DOHH2 (cell line): Measurements from ENCODE around the gene STUM.

Source experiments
- H3F3A ChIP-seq: fragments of 200-600 bp; sonication (generic), shearing (Covaris generic); 2 replicates; pipeline ENCODE4 v1.6.0; 2016; ENCODE audit warnings: antibody characterized with exemption, mild to moderate bottlenecking; ENCODE audit not compliant: control insufficient read depth, insufficient read depth
- H3K27ac ChIP-seq: fragments of 200-600 bp; sonication (generic); 2 replicates; pipeline ENCODE4 v1.5.1; 2014; ENCODE audit warnings: low read depth, mild to moderate bottlenecking, low read length, moderate library complexity
- H3K27me3 ChIP-seq: fragments of 200-600 bp; sonication (generic); 2 replicates; pipeline ENCODE4 v1.6.1; 2014; ENCODE audit warnings: mild to moderate bottlenecking, low read length, mixed read lengths; ENCODE audit not compliant: control insufficient read depth
- H3K36me3 ChIP-seq: fragments of 200-600 bp; sonication (generic); 2 replicates; pipeline ENCODE4 v1.6.1; 2014; ENCODE audit warnings: mild to moderate bottlenecking, low read length, moderate library complexity, mixed read lengths; ENCODE audit not compliant: control insufficient read depth
- H3K4me1 ChIP-seq: fragments of 200-600 bp; sonication (generic); 2 replicates; pipeline ENCODE4 v1.6.1; 2014; ENCODE audit warnings: mild to moderate bottlenecking, low read length, mixed read lengths; ENCODE audit not compliant: control insufficient read depth
- H3K4me2 ChIP-seq: fragments of 200-600 bp; sonication (generic); 2 replicates; pipeline ENCODE4 v1.6.0; 2014; ENCODE audit warnings: mild to moderate bottlenecking, low read length, moderate library complexity
- H3K4me3 ChIP-seq: fragments of 200-600 bp; sonication (generic); 2 replicates; pipeline ENCODE4 v1.5.1; 2014; ENCODE audit warnings: mild to moderate bottlenecking, low read length, mixed read lengths
- H3K79me2 ChIP-seq: fragments of 200-600 bp; sonication (generic); 2 replicates; pipeline ENCODE4 v1.6.1; 2014; ENCODE audit warnings: mild to moderate bottlenecking, low read length, mixed read lengths; ENCODE audit not compliant: control insufficient read depth
- H3K9me2 ChIP-seq: fragments of 200-600 bp; sonication (generic); replicated peaks from 2 replicates; pipeline ENCODE4 v1.6.1; 2014; ENCODE audit warnings: mild to moderate bottlenecking, low read length, mixed read lengths; ENCODE audit not compliant: control insufficient read depth
- H3K9me3 ChIP-seq: fragments of 200-600 bp; sonication (generic); 2 replicates; pipeline ENCODE4 v1.6.1; 2014; ENCODE audit warnings: antibody characterized with exemption, low read length, mixed read lengths; ENCODE audit not compliant: control insufficient read depth, insufficient read depth
- H4K20me1 ChIP-seq: fragments of 200-600 bp; sonication (generic); 2 replicates; pipeline ENCODE4 v1.6.0; 2014; ENCODE audit warnings: low read depth, mild to moderate bottlenecking, antibody characterized with exemption, low read length, moderate library complexity; ENCODE audit not compliant: control insufficient read depth, insufficient read depth
- EZH2phosphoT487 ChIP-seq: fragments of 200-600 bp; sonication (generic); IDR thresholded peaks from 2 replicates; pipeline ENCODE4 v1.6.1; 2017; ENCODE audit warnings: borderline replicate concordance, mild to moderate bottlenecking, antibody characterized with exemption, low read length, moderate library complexity, mixed read lengths
- TF ChIP-seq, protein P1 (sequence below): fragments of 200-600 bp; sonication (generic); IDR thresholded peaks from one replicate; pipeline ENCODE4 v1.5.1; 2014; ENCODE audit warnings: antibody characterized with exemption, mild to moderate bottlenecking, low read depth, low read length; ENCODE audit not compliant: poor library complexity, severe bottlenecking

STUM gene

DNA sequence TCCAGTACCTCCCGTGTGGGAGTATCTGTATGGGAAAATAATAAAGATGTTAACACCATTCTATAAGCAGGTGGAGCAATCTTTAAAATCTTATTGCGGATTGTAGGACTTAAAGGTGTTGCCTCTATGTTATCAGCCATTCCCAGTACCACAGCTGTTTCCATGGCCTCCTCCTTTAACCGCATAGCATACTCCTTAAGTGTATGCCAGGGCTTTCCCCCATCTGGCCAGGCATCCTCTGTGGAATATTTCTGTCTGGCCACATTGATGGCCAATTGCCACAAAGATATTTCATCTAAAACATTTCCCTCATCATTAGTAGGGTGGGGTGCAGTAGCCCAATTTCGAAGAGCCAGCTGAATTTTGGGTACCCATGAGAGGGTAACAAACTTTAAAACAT lies 7.3 kb upstream of the STUM start:
- Histone ChIP-seq H3K27ac (no peak overlapping the region), H3K4me1 (no peaks in the 10 kb centered on the region), H3F3A (no peaks in the 10 kb centered on the region), H3K79me2 (no peaks in the 10 kb centered on the region), H3K27me3 (0 out of 2 replicates have a peak, but pooled peaks cover 4% of the 10 kb centered on the region), H3K9me3 (no peaks in the 10 kb centered on the region), H3K36me3 (no peaks in the 10 kb centered on the region), H3K4me2 (no peak overlapping the region), H4K20me1 (no peaks in the 10 kb centered on the region), H3K9me2 (no peaks in the 10 kb centered on the region), H3K4me3 (no peak overlapping the region)
- TF ChIP-seq, protein P1, sequence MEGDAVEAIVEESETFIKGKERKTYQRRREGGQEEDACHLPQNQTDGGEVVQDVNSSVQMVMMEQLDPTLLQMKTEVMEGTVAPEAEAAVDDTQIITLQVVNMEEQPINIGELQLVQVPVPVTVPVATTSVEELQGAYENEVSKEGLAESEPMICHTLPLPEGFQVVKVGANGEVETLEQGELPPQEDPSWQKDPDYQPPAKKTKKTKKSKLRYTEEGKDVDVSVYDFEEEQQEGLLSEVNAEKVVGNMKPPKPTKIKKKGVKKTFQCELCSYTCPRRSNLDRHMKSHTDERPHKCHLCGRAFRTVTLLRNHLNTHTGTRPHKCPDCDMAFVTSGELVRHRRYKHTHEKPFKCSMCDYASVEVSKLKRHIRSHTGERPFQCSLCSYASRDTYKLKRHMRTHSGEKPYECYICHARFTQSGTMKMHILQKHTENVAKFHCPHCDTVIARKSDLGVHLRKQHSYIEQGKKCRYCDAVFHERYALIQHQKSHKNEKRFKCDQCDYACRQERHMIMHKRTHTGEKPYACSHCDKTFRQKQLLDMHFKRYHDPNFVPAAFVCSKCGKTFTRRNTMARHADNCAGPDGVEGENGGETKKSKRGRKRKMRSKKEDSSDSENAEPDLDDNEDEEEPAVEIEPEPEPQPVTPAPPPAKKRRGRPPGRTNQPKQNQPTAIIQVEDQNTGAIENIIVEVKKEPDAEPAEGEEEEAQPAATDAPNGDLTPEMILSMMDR, result no peak
- no peak for TF ChIP-seq EZH2phosphoT487

DNA sequence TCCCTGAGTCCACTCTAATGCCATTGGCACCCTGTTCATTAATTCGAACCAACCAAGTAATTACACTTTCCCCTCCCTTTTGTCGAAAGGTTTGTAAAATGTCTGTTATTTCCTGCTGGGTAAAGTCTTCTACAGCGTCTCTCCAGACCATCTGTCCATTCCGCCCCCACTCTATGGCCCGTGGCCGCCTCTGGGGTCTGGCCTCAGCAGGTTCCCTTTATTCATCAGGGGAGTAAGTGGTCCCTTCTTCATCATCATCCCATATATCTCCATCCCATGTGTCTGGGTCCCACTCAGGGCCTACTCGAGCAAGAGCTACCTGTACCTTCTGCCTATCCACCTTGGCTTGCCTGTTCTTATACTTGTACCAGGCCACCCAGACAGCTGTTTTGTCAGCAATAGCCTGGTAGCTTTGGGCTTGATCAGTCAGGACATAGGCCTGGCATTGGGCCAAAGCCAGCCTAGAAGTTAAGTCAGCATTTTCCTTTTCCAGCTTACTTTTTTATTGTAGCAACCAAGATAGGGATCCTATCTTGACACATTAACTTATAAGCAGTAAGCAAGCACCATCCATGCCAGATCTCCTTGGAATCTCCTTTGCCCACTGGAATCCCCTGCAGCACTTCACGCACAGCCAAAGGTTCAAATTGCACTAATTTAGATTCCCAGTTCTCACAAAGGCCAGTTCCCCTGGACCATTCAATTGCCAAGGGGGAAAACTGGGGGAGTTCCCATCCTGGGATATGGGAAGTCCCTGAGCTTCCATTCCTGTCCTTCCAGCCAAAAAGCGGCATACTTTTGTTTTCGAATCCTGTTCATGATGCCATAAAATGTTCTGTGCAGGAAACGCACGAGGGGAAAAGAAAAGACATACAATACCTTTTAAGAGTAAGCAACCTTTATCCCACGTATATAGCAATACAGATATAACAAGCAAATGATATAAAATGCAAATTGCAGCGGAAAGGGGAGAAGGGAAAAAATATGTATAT lies 6.6 kb upstream of the STUM start:
- H3K79me2 ChIP-seq, result no peaks in the 10 kb centered on the region
- no peaks in the 10 kb centered on the region for H4K20me1 ChIP-seq
- H3K9me2 ChIP-seq, result no peaks in the 10 kb centered on the region
- H3K4me3 ChIP-seq, result no peak overlapping the region
- H3K4me2 ChIP-seq, result no peak overlapping the region
- TF ChIP-seq, protein P1, result no peak
- no peak for TF ChIP-seq EZH2phosphoT487
- H3K36me3 ChIP-seq, result no peaks in the 10 kb centered on the region
- H3K27ac ChIP-seq, result no peak overlapping the region
- no peaks in the 10 kb centered on the region for H3K4me1 ChIP-seq
- H3K9me3 ChIP-seq, result no peaks in the 10 kb centered on the region
- 0 out of 2 replicates have a peak, but pooled peaks cover 6% of the 10 kb centered on the region for H3K27me3 ChIP-seq
- no peaks in the 10 kb centered on the region for H3F3A ChIP-seq

DNA sequence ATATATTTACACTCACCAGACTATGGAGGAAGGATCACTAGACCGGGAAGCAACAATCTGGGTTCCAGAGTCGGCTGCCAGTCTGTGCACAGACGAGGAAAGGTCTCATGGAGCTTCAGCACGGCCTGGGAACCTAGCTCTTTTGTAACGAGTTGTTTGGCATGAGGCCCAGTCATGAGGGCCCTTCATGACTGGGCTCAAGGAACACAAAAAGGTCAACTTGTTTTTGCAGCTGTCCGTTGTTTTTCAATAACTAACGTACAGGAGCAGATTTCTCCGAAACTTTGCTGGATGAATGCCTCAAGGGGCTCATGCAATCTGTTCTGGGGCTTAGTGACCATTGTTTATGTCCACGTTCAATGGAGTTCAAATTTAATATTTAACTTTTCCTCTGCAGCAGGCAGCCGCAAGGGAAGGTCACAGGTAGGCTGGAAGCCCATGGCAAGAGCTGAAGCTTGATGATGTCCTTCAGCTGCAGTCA lies 5.9 kb upstream of the STUM start:
- no peaks in the 10 kb centered on the region for H3K4me1 ChIP-seq
- H3K36me3 ChIP-seq, result no peaks in the 10 kb centered on the region
- TF ChIP-seq, protein P1, result no peak
- no peak for TF ChIP-seq EZH2phosphoT487
- H3K4me2 ChIP-seq, result no peak overlapping the region
- H3K27ac ChIP-seq, result no peak overlapping the region
- no peak overlapping the region for H3K4me3 ChIP-seq
- 0 out of 2 replicates have a peak, but pooled peaks cover 6% of the 10 kb centered on the region for H3K27me3 ChIP-seq
- no peaks in the 10 kb centered on the region for H3K9me2 ChIP-seq
- no peaks in the 10 kb centered on the region for H3K79me2 ChIP-seq
- no peaks in the 10 kb centered on the region for H3F3A ChIP-seq
- no peaks in the 10 kb centered on the region for H3K9me3 ChIP-seq
- H4K20me1 ChIP-seq, result no peaks in the 10 kb centered on the region
